DMS153 (cell line): ENCODE measurements around the gene ZNF217.
A peak's percentile ranks its signal among the peaks of the same experiment; 100 is the strongest.
"Not testable (repeated sequence)": the region's sequence is repeated elsewhere in the genome, so short reads cannot be mapped to it uniquely, and the experiment has no call there.

Experiments used
- DNase-seq: peaks from one replicate; lab custom pipeline; 2025; lab: John Stamatoyannopoulos, UW

ZNF217 gene

GRCh38 chr20:53621482-53622246, 28.0 kb upstream of the ZNF217 start:
- no peak for DNase-seq

DNA sequence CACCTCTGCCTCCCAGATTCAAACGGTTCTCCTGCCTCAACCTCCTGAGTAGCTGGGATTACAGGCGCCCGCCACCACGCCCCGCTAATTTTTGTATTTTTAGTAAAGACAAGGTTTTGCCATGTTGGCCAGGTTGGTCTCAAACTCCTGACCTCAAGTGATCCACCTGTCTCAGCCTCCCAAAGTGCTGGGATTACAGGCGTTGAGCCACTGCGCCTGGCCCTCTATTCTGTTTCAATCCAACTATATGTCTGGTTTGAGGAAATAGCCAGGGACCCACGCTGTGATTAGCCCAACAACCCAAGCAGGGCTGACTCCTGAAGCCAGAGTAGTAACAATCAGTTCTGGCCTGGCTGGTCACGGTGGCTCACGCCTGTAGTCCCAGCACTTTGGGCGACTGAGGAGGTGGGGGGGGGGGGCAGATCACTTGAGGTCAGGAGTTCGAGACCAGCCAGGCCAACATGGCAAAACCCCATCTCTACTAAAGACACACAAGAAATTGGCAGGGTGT, 24.9 kb upstream of the ZNF217 start:
- not testable (repeated sequence) for DNase-seq

- DNase-seq, result no peak
Measured at GRCh38 chr20:53617791-53618489, 24.3 kb upstream of the ZNF217 start.

DNA sequence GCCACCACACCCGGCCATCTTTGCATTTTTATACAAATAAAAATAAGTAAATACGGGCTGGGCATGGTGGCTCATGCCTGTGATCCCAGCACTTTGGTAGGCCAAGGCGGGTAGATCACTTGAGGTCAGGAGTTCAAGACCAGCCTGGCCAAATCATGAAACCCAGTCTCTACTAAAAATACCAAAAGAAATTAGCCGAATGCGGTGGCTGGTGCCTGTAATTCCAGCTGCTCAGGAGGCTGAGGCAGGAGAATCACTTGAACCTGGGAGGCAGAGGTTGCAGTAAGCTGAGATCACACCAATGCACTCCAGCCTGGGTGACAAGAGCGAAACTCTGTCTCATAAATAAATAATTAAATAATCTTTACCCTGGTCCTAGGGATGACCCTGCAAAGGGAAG, 22.9 kb upstream of the ZNF217 start:
- not testable (repeated sequence) for DNase-seq

DNA sequence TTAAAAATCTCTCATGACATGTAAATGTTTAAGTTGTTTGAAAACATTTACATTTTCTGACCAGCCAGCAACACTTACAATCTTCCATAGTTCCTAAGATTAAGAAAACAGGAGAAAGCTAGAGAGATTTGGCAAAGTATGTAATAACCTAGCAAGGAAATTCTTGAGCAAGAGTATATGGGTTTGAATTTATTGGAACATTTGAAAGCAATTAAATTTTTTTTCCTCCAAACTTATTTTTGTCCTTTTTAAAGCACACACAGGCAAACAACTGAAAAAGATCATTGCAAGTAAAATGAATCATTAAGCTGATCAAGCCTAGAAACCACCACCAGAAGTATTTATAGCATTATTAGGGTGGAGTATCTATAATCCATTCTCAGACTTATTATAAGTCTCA, 20.1 kb upstream of the ZNF217 start:
- DNase-seq, result no peak

DNA sequence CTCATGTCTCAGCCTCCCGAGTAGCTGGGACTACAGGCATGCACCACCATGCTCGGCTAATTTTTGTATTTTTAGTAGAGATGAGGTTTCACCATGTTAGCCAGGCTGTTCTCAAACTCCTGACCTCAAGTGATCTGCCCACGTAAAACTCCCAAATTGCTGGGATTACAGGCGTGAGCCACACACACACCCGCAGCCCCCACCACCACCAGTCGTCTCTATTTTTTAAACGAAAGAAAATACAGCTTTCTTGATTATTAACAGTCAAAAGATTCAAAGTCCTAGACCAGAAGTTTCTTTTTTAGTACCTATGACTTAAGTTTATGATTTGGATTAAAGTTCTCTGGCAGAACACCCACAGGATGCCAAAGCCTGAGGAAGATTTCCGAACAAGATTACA, 18.6 kb upstream of the ZNF217 start:
- not testable (repeated sequence) for DNase-seq

DNA sequence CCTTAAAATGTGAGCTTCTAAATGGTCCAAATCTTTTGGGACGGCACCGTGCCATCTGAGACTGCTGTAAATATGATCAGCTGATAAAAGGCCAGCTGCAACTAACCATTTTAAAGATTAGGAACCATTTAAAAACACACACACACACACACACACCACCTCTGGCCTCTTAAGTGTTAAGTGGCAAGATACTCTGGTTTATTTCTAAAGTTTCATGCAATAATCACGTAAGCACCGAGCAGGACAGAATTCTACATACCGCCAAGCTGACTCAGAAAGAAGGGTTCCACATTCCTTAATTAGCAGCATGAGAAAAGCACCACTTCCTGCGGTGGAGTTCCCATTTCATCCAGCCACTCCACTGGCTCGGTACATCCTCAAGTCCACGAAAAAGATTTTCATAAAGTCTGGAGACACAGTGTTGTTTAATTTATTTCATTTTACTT, 17.8 kb upstream of the ZNF217 start:
- DNase-seq, result no peak

- DNase-seq, result peak; percentile 97
Measured at GRCh38 chr20:53609491-53610445, 16.1 kb upstream of the ZNF217 start.

GRCh38 chr20:53608456-53609452, 15.1 kb upstream of the ZNF217 start:
- DNase-seq, result no peak

GRCh38 chr20:53608071-53608455, 14.4 kb upstream of the ZNF217 start:
- DNase-seq, result no peak

DNA sequence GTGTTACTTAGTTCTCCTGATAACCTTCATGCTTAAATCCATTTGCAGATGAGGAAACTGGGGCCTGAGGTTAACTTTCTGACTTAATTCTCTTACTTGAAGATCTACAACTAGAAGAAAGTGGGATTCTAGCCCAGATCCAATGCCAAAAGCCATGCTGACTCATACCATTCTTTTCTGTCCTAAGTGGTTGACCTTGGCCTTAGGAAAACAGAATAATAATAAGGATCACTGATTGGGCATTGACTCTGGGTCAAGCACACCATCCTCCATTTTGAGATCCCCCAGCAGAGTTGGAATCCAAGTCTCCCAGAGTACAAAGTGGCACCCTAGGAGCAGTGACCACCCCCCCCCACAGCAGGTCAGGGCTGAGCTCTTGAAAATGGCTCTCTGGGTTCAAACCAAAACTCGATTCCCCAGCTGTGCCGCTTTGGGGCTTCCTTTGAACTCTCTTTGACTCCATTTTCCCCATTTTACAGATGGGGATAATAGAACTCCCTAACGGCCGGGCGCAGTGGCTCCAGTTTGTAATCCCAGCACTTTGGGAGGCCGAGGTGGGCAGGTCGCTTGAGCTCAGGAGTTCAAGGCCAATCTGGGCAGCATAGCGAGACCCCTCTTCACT, 12.8 kb upstream of the ZNF217 start:
- no peak for DNase-seq

DNA sequence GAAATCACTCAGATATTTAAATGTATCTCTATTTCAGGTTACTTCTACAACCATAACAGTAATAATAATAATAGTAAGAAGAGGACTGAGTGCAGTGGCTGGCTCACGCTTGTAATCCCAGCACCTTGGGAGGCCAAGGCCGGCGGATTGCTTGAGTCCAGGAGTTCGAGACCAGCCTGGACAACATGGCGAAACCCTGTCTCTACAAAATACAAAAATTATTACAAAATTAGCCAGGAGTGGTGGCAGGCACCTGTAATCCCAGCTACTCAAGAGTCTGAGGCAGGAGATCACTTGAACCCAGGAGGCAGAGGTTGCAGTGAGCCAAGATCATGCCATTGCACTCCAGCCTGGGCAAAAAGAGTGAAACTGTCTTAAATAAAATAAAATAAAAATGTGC, 11.8 kb upstream of the ZNF217 start:
- DNase-seq, result not testable (repeated sequence)

DNA sequence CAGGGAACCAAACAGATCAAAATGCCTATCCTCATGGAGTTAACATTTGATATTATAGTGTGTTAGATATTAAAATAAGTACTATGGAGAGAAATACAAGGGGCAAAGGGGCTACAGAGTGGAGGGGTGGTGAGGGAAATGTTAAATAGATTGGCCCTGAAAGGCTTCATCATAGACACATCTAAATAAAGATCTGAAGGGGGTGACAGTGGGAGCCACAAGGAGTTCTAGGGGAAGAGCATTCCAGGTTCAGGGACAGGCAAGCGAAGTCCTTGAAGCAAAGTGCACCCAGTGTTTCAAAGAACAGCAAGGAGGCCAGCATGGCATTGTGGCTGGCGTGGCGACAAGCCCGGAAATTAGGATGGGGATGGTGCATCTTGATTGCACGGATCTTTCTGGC, 11.2 kb upstream of the ZNF217 start:
- not testable (repeated sequence) for DNase-seq

DNA sequence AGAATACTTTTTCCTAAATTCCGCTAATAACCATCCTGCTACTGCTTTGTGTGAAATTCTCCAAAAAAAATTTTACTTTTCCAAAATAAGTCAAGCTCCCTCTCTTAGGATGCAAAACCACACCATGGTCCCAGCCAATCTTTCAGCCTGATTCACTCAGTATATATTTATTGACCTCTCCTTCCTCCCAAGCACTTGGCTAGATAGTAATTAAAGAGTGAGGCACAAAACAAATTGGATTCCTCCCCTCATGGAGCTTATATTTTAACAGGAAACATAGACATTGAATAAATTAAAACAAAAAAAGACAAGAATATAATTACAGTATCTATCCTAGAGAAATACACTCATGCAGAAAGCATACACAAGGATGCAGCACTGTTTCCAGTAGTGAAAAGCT, 9.0 kb upstream of the ZNF217 start:
- no peak for DNase-seq

- no peak for DNase-seq
Measured at GRCh38 chr20:53599910-53600632, 6.4 kb upstream of the ZNF217 start.

DNA sequence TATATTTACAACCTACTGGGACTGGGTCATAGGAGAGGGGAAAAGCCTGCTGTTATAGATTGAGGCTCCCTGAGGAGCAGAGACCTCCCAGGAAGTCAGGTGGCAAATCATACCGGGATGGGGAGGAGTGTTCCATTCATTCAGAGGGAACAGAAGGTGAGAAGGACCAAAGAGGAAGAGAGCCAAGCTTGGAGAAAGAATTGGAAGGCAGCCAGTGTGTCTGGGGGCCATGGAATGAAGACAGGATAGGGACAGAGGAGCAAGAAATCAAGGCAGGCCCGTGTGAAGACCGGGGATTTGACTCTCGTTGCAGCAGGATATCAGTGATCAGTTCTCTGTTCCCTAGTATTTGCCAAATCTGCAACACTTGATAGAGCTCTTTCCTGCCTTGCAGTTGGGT, 5.7 kb upstream of the ZNF217 start:
- no peak for DNase-seq

- DNase-seq, result no peak
Measured at GRCh38 chr20:53599044-53599362, 5.4 kb upstream of the ZNF217 start.

DNA sequence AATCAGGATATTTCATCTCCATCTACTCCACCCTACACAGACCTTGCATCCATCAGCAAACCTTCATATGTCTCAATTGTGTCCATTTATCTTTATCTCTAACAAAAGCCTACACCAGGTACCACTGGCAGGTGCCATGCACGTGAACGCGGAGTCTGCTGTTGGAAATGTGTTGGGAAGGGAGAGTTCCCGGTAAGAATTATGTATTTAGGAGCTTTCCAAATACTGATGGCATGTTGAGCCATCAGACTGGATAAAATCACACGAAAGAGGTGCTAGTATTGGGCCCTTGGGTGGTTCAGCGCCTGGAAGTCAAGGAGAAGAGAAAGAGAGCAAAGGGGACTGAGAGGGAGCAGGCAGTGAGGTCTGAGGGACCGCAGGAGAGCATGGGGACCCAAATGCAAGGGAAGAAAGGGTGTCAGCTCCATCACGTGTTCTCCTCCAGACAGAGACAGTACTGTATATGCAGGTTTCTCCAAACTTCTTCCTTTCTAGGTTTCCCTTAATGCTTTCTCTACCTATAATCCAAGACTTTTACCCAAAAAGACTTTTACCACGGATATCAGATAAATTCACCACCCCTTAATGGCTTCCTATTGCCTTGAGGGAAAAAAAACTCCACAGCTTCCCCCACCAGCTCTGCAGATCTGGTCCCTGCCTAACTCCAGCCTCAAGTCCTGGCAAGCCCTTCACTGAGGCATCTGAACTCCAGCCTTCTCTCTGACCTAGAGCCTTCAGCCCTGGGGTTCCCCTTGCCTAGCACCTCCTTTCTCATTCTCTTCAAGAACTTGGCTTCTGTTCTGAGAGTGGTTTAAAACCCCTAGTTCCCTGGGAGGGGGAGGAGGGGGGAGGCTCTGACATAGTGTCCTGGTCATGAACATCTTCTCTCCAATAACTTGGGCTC, 4.8 kb upstream of the ZNF217 start:
- DNase-seq, result no peak
